BLaER1 treated with 17β-estradiol and CSF1 and Interleukin-3, amounts not matched to agents 10 nM and 100 nM (cell line): ENCODE measurements around the gene SERPINB6.

Experiments
- H3K27ac ChIP-seq, 11 experiments: shearing (Covaris generic); formaldehyde crosslinking; 2 replicates each; pipeline ENCODE4 v1.8.1; 2022
- H3K27me3 ChIP-seq, 11 experiments: shearing (Covaris generic); formaldehyde crosslinking; 2 replicates each; pipeline ENCODE4 v1.8.1; 2022
- H3K36me3 ChIP-seq, 11 experiments: shearing (Covaris generic); formaldehyde crosslinking; 2 replicates each; pipeline ENCODE4 v1.8.1; 2022
- H3K4me1 ChIP-seq, 10 experiments: shearing (Covaris generic); formaldehyde crosslinking; 2 replicates each; pipeline ENCODE4 v1.8.1; 2022
- H3K4me2 ChIP-seq, 11 experiments: shearing (Covaris generic); formaldehyde crosslinking; 2 replicates each; pipeline ENCODE4 v1.8.1; 2022
- H3K4me3 ChIP-seq, 10 experiments: shearing (Covaris generic); formaldehyde crosslinking; 2 replicates each; pipeline ENCODE4 v1.8.1; 2022
- H3K9ac ChIP-seq, 11 experiments: shearing (Covaris generic); formaldehyde crosslinking; 2 replicates each; pipeline ENCODE4 v1.8.1; 2022
- H3K9me3 ChIP-seq, 11 experiments: shearing (Covaris generic); formaldehyde crosslinking; replicated peaks in 1 of 11; 2 replicates each; pipeline ENCODE4 v1.8.1; 2022
- H4K20me1 ChIP-seq, 11 experiments: shearing (Covaris generic); formaldehyde crosslinking; 2 replicates each; pipeline ENCODE4 v1.8.1; 2022
- Cebpa-rat ChIP-seq, 11 experiments: shearing (Covaris generic); IDR thresholded peaks; 2 replicates each; pipeline ENCODE4 v1.8.1; 2022

SERPINB6 gene

GRCh38 chr6:2952557-2953095, 18.7 kb downstream of the SERPINB6 start:
- no peak for TF ChIP-seq Cebpa-rat (IDR thresholded peaks at IDR 0.05)
- Histone ChIP-seq H3K36me3 (peaks cover 0 to 65% (median 0%) of the 10 kb centered on the region in 11 experiments; a peak in 4 of 22 replicates), H3K9ac (no peak overlapping the region; a peak in 1 of 22 replicates), H4K20me1 (no peaks in the 10 kb centered on the region), H3K9me3 (no peaks in the 10 kb centered on the region), H3K4me3 (no peak overlapping the region; a peak in 2 of 20 replicates), H3K27ac (peak overlapping the region in 3 of 11 experiments; percentile 1 to 54 (median 47); a peak in 3 of 22 replicates), H3K4me1 (peaks cover 3 to 33% (median 14%) of the 10 kb centered on the region in 10 experiments; a peak in 16 of 20 replicates), H3K4me2 (peak overlapping the region; percentile 20 to 77 (median 52); a peak in 20 of 22 replicates), H3K27me3 (peaks cover 0 to 3% (median 0%) of the 10 kb centered on the region in 11 experiments; a peak in 6 of 22 replicates)

- no peak for TF ChIP-seq Cebpa-rat (IDR thresholded peaks at IDR 0.05)
Measured at GRCh38 chr6:2951728-2952127, 19.6 kb downstream of the SERPINB6 start.

GRCh38 chr6:2950713-2951112, 20.7 kb downstream of the SERPINB6 start:
- TF ChIP-seq Cebpa-rat (IDR thresholded peaks at IDR 0.05): no peak
- no peak overlapping the region for H3K27ac ChIP-seq
- peak overlapping the region in 2 of 11 experiments; percentile 67 to 77; a peak in 4 of 22 replicates for H3K4me2 ChIP-seq
- peaks cover 18 to 38% (median 25%) of the 10 kb centered on the region in 10 experiments; a peak in 19 of 20 replicates for H3K4me1 ChIP-seq
- H3K27me3 ChIP-seq: no peaks in the 10 kb centered on the region
- no peak overlapping the region for H3K9ac ChIP-seq
- H4K20me1 ChIP-seq: no peaks in the 10 kb centered on the region
- H3K36me3 ChIP-seq: peaks cover 0 to 53% (median 0%) of the 10 kb centered on the region in 11 experiments; a peak in 4 of 22 replicates
- H3K9me3 ChIP-seq: no peaks in the 10 kb centered on the region
- no peak overlapping the region for H3K4me3 ChIP-seq

More at GRCh38 chr6:2951728-2952127, 19.6 kb downstream of the SERPINB6 start:
- Histone ChIP-seq H3K27me3 (no peaks in the 10 kb centered on the region), H3K9me3 (no peaks in the 10 kb centered on the region), H3K9ac (peak overlapping the region in 1 of 11 experiments; percentile 26; a peak in 1 of 22 replicates), H3K4me2 (peak overlapping the region in 6 of 11 experiments; percentile 11 to 77 (median 56); a peak in 10 of 22 replicates), H4K20me1 (no peaks in the 10 kb centered on the region), H3K27ac (peak overlapping the region in 3 of 11 experiments; percentile 1 to 54 (median 47); a peak in 3 of 22 replicates), H3K36me3 (peaks cover 0 to 64% (median 0%) of the 10 kb centered on the region in 11 experiments; a peak in 4 of 22 replicates), H3K4me3 (no peak overlapping the region), H3K4me1 (peaks cover 9 to 35% (median 18%) of the 10 kb centered on the region in 10 experiments; a peak in 16 of 20 replicates)

- TF ChIP-seq Cebpa-rat (IDR thresholded peaks at IDR 0.05): no peak
- no peak overlapping the region for H3K9ac ChIP-seq
- H4K20me1 ChIP-seq: no peaks in the 10 kb centered on the region
- H3K9me3 ChIP-seq: no peaks in the 10 kb centered on the region
- no peak overlapping the region for H3K27ac ChIP-seq
- no peaks in the 10 kb centered on the region for H3K27me3 ChIP-seq
- H3K36me3 ChIP-seq: peaks cover 0 to 42% (median 0%) of the 10 kb centered on the region in 11 experiments; a peak in 4 of 22 replicates
- H3K4me3 ChIP-seq: no peak overlapping the region
- H3K4me1 ChIP-seq: peaks cover 26 to 47% (median 34%) of the 10 kb centered on the region in 10 experiments
- H3K4me2 ChIP-seq: no peak overlapping the region
Measured at GRCh38 chr6:2949536-2950083, 21.8 kb downstream of the SERPINB6 start.

GRCh38 chr6:2949121-2949520, 22.2 kb downstream of the SERPINB6 start:
- Histone ChIP-seq H3K27ac (no peak overlapping the region), H3K9ac (no peak overlapping the region), H3K27me3 (no peaks in the 10 kb centered on the region), H4K20me1 (no peaks in the 10 kb centered on the region), H3K36me3 (peaks cover 0 to 38% (median 0%) of the 10 kb centered on the region in 11 experiments; a peak in 4 of 22 replicates), H3K4me3 (no peak overlapping the region), H3K9me3 (no peaks in the 10 kb centered on the region), H3K4me1 (peaks cover 26 to 48% (median 35%) of the 10 kb centered on the region in 10 experiments), H3K4me2 (no peak overlapping the region)
- no peak for TF ChIP-seq Cebpa-rat (IDR thresholded peaks at IDR 0.05)

GRCh38 chr6:2948228-2949025, 22.9 kb downstream of the SERPINB6 start:
- H3K4me3 ChIP-seq: no peak overlapping the region
- H3K27me3 ChIP-seq: no peaks in the 10 kb centered on the region
- TF ChIP-seq Cebpa-rat (IDR thresholded peaks at IDR 0.05): no peak
- H3K4me1 ChIP-seq: peaks cover 33 to 55% (median 41%) of the 10 kb centered on the region in 10 experiments
- no peak overlapping the region for H3K4me2 ChIP-seq
- no peak overlapping the region for H3K9ac ChIP-seq
- no peak overlapping the region for H3K27ac ChIP-seq
- no peaks in the 10 kb centered on the region for H4K20me1 ChIP-seq
- peaks cover 0 to 31% (median 0%) of the 10 kb centered on the region in 11 experiments; a peak in 4 of 22 replicates for H3K36me3 ChIP-seq
- no peaks in the 10 kb centered on the region for H3K9me3 ChIP-seq

- no peaks in the 10 kb centered on the region for H4K20me1 ChIP-seq
- peak overlapping the region in 8 of 11 experiments; percentile 19 to 53 (median 35); a peak in 10 of 22 replicates for H3K4me2 ChIP-seq
- no peak overlapping the region for H3K27ac ChIP-seq
- peaks cover 0 to 30% (median 0%) of the 10 kb centered on the region in 11 experiments; a peak in 4 of 22 replicates for H3K36me3 ChIP-seq
- H3K27me3 ChIP-seq: no peaks in the 10 kb centered on the region
- H3K9ac ChIP-seq: no peak overlapping the region
- TF ChIP-seq Cebpa-rat (IDR thresholded peaks at IDR 0.05): no peak
- H3K4me1 ChIP-seq: peaks cover 42 to 57% (median 48%) of the 10 kb centered on the region in 10 experiments
- no peak overlapping the region for H3K4me3 ChIP-seq
- H3K9me3 ChIP-seq: no peaks in the 10 kb centered on the region
Measured at GRCh38 chr6:2947445-2947844, 23.9 kb downstream of the SERPINB6 start.

GRCh38 chr6:2945153-2945452, 26.3 kb downstream of the SERPINB6 start:
- TF ChIP-seq Cebpa-rat (IDR thresholded peaks at IDR 0.05): no peak
- Histone ChIP-seq H3K4me2 (peak overlapping the region; percentile 19 to 73 (median 53); a peak in 19 of 22 replicates), H3K9me3 (no peaks in the 10 kb centered on the region), H4K20me1 (no peaks in the 10 kb centered on the region), H3K36me3 (peaks cover 0 to 29% (median 0%) of the 10 kb centered on the region in 11 experiments; a peak in 4 of 22 replicates), H3K4me1 (peaks cover 27 to 59% (median 46%) of the 10 kb centered on the region in 10 experiments), H3K27ac (no peak overlapping the region), H3K27me3 (no peaks in the 10 kb centered on the region), H3K9ac (no peak overlapping the region), H3K4me3 (no peak overlapping the region)
